Measurements from ENCODE around the gene PIAS2. TPM values are rescaled to one million over a fixed set of nuclear protein-coding genes. Genes with fewer than 3 reads are reported as not detected.

Gene PIAS2
- polyA plus RNA-seq, 3 donors, result 9.9 to 13.2 (median 11.0) TPM

DNA sequence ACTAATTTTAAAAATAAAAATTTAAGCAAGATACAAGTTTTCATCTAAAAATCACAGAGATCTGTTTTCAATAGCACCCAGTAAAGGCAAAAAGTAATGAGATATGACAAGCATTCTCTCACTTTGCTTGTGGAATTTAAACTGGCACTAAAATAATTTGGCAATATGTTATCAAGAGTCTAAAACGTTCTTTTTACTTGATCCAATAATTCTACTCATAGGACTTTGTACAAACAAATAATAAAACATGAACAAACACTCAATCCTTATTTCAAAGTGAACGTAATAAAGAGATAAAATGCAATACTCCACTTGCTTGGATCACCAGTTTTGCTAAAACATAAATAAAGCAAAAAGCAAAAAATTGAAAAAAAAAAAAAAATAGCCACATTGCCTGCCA lies 30.4 kb downstream of the PIAS2 start:
- Mint-ChIP-seq H3K27ac (no peak overlapping the region), H3K27me3 (ENCODE audit: low read depth in 3 of 3) (no peaks in the 10 kb centered on the region), H3K36me3 (peaks cover 30 to 35% of the 10 kb centered on the region in 2 donors), H3K4me1 (no peaks in the 10 kb centered on the region), H3K4me3 (no peak overlapping the region), H3K9me3 (peaks cover 17 to 38% (median 24%) of the 10 kb centered on the region in 7 donors)
- Histone ChIP-seq H3K4me2 (replicated peaks; ENCODE audit: extremely low read depth, low read length, poor library complexity, severe bottlenecking) (no peak overlapping the region), H3K79me2 (ENCODE audit: insufficient read depth, low read length) (peaks cover 6% of the 10 kb centered on the region), H2AFZ (ENCODE audit: insufficient read depth, low read depth, low read length, poor library complexity, severe bottlenecking) (no peak overlapping the region), H3K36me3 (replicated peaks in 1 of 2; ENCODE audit: control insufficient read depth in 1 of 2, insufficient read depth in 2 of 2, low read length in 2 of 2) (peaks cover 19 to 26% of the 10 kb centered on the region in 2 donors), H3K9ac (ENCODE audit: insufficient read depth, low read length, poor library complexity, severe bottlenecking) (no peak overlapping the region), H3K4me3 (replicated peaks in 1 of 3; ENCODE audit: low read depth in 2 of 3, low read length in 3 of 3) (no peak overlapping the region), H3K27me3 (ENCODE audit: control insufficient read depth in 2 of 2, insufficient read depth in 2 of 2, low read length in 2 of 2) (no peaks in the 10 kb centered on the region), H3K9me3 (replicated peaks in 1 of 2; ENCODE audit: control insufficient read depth in 1 of 2, insufficient read depth in 1 of 2, low read length in 2 of 2) (peaks cover 14 to 18% of the 10 kb centered on the region in 2 donors), H3K27ac (ENCODE audit: low read depth in 1 of 2, low read length in 2 of 2) (no peak overlapping the region), H4K20me1 (ENCODE audit: insufficient read depth, low read length) (no peaks in the 10 kb centered on the region), H3K4me1 (ENCODE audit: control insufficient read depth in 1 of 2, insufficient read depth in 2 of 2, low read length in 2 of 2) (no peaks in the 10 kb centered on the region)
- DNase-seq, result no peak
- TF ChIP-seq, protein P1, sequence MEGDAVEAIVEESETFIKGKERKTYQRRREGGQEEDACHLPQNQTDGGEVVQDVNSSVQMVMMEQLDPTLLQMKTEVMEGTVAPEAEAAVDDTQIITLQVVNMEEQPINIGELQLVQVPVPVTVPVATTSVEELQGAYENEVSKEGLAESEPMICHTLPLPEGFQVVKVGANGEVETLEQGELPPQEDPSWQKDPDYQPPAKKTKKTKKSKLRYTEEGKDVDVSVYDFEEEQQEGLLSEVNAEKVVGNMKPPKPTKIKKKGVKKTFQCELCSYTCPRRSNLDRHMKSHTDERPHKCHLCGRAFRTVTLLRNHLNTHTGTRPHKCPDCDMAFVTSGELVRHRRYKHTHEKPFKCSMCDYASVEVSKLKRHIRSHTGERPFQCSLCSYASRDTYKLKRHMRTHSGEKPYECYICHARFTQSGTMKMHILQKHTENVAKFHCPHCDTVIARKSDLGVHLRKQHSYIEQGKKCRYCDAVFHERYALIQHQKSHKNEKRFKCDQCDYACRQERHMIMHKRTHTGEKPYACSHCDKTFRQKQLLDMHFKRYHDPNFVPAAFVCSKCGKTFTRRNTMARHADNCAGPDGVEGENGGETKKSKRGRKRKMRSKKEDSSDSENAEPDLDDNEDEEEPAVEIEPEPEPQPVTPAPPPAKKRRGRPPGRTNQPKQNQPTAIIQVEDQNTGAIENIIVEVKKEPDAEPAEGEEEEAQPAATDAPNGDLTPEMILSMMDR (IDR thresholded peaks at IDR 0.05), result no peak
- intact Hi-C loops (cut with micrococcal nuclease), result no loop called here
- WGBS (ENCODE audit: insufficient coverage), result no CpG with 5 or more reads among the region's 2 CpGs

DNA sequence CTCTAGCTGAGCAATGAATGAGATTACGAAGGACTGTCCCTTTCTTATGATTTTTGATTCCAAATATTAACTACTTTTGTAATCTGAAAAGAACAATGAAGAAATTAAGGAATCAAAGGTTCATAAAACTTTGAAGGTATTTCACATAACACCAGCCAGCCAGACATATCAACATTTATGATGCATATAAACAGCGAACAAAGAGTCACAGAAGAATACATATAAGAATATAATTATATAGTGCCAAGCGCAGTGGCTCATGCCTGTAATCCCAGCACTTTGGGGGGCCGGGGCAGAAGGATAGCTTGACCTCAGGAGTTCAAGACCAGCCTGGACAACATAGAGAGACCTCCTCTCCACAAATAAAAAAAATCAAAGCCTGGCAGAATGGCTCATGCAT lies 34.1 kb downstream of the PIAS2 start:
- H2AFZ ChIP-seq (ENCODE audit: insufficient read depth, low read depth, low read length, poor library complexity, severe bottlenecking), result no peak overlapping the region
- no peaks in the 10 kb centered on the region for H3K27me3 ChIP-seq (ENCODE audit: control insufficient read depth in 2 of 2, insufficient read depth in 2 of 2, low read length in 2 of 2)
- H3K4me3 ChIP-seq (replicated peaks in 1 of 3; ENCODE audit: low read depth in 2 of 3, low read length in 3 of 3), result no peak overlapping the region
- no peaks in the 10 kb centered on the region for H4K20me1 ChIP-seq (ENCODE audit: insufficient read depth, low read length)
- Mint-ChIP-seq H3K27me3 (ENCODE audit: low read depth in 3 of 3) (peaks cover 0 to 2% (median 0%) of the 10 kb centered on the region in 3 donors), H3K4me1 (no peaks in the 10 kb centered on the region), H3K4me3 (no peak overlapping the region), H3K36me3 (peaks cover 16 to 31% of the 10 kb centered on the region in 2 donors), H3K9me3 (peaks cover 10 to 35% (median 24%) of the 10 kb centered on the region in 7 donors), H3K27ac (no peak overlapping the region)
- H3K9me3 ChIP-seq (replicated peaks in 1 of 2; ENCODE audit: control insufficient read depth in 1 of 2, insufficient read depth in 1 of 2, low read length in 2 of 2), result peaks cover 17% of the 10 kb centered on the region in 2 donors
- H3K9ac ChIP-seq (ENCODE audit: insufficient read depth, low read length, poor library complexity, severe bottlenecking), result no peak overlapping the region
- peaks cover 0 to 22% of the 10 kb centered on the region in 2 donors for H3K36me3 ChIP-seq (replicated peaks in 1 of 2; ENCODE audit: control insufficient read depth in 1 of 2, insufficient read depth in 2 of 2, low read length in 2 of 2)
- WGBS (ENCODE audit: insufficient coverage), result 100% methylated on average over 2 of the region's 4 CpGs
- intact Hi-C loops (cut with micrococcal nuclease), result no loop called here
- TF ChIP-seq, protein P1 (IDR thresholded peaks at IDR 0.05), result no peak
- DNase-seq, result no peak
- no peaks in the 10 kb centered on the region for H3K4me1 ChIP-seq (ENCODE audit: control insufficient read depth in 1 of 2, insufficient read depth in 2 of 2, low read length in 2 of 2)
- no peak overlapping the region for H3K4me2 ChIP-seq (replicated peaks; ENCODE audit: extremely low read depth, low read length, poor library complexity, severe bottlenecking)
- no peak overlapping the region for H3K27ac ChIP-seq (ENCODE audit: low read depth in 1 of 2, low read length in 2 of 2)
- peaks cover 4% of the 10 kb centered on the region for H3K79me2 ChIP-seq (ENCODE audit: insufficient read depth, low read length)

All from CD14-positive monocyte (primary cell).